Hypothalamus (tissue), 51 donors: Measurements from ENCODE around the gene OR6V1.
"Not testable (repeated sequence)": the region's sequence is repeated elsewhere in the genome, so short reads cannot be mapped to it uniquely, and the experiment has no call there.

ENCODE experiments used
- DNase-seq, 51 donors: peaks; one replicate each; lab custom pipeline; 2025; lab: John Stamatoyannopoulos, UW

Gene OR6V1

GRCh38 chr7:143042159-143042789, 9.9 kb upstream of the OR6V1 start:
- DNase-seq: no peak

DNA sequence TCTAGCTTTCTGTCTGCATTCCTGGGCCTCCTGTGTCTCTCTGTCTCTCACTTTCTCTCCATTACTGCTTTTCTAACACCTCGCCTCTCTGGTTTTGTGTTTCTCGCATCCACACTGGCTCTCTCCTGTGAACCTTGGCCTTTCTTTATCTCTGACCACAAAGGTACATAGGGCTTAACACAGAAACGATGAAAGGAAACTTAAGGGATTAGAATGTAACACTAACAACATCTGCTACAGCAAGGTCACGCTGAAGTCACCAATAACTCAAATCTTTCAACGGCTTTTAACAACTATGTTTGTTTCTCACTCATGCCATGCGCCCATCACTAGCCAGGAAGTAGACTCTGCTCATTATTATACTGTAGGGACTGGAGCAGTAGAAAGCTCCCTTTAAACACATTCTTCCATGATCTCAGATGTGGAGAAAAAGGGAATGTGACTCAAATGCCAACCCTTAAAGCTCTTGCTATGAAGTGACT, 9.3 kb upstream of the OR6V1 start:
- DNase-seq: no peak

GRCh38 chr7:143043391-143043790, 8.8 kb upstream of the OR6V1 start:
- no peak for DNase-seq

DNA sequence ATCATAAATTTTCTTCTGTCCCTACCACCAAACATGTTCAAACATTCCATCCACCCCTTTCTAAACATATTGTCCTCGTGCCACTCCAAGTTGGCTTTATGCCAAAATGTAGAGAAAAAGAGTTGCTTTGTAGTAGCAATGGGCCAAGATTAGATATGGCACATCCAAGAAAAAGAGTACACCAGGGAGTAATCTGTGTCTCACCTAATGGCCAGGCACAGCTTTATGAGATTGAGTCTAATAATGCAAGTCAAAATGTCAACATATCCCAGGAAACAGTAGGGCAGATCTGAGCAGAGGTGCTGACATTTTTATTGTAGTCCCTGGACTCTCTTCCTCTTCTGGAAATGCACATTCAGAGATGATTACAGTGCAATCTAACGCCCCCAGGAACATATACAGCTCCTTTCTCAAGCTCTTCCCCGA, 5.7 kb upstream of the OR6V1 start:
- no peak for DNase-seq

DNA sequence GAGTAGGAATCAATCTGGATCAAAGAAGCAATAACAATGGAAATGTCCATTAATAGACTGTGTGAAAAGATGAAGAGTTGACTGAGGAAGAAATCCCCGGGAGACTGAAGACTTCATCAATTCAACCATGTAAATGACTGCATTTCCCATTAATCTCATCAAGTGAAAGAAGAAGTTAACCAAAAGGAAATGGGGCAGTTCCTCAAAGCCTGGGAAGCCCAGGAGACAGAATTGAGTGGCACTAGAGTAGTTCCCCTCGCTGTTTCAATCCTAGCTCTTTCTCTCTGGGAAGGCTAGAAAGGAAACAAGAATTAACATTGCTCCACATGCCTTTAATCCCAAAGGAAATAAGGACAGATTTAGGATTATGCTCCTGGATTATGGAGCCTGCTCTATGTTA, 4.8 kb upstream of the OR6V1 start:
- DNase-seq: no peak

DNA sequence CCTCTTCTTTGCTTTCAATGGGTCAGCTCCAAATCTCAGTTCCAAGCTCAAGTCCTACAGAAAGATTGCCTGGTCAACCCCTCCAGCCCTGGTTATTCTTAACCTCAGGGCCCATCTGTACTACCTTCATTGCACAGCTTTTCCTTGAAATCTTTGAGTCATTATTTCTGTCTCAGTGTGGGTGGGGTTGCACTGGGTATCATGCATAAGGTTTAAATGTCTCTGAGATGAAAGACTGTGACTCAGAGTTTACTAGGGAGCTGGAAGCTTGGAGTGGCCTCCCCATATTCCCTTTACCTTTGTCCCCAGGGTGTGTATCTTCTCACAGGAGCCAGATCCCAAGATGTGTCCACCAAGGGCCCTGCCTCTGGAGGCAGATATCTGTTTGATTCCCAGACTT, 3.3 kb upstream of the OR6V1 start:
- no peak for DNase-seq

GRCh38 chr7:143049362-143049761, 2.8 kb upstream of the OR6V1 start:
- DNase-seq: no peak

DNA sequence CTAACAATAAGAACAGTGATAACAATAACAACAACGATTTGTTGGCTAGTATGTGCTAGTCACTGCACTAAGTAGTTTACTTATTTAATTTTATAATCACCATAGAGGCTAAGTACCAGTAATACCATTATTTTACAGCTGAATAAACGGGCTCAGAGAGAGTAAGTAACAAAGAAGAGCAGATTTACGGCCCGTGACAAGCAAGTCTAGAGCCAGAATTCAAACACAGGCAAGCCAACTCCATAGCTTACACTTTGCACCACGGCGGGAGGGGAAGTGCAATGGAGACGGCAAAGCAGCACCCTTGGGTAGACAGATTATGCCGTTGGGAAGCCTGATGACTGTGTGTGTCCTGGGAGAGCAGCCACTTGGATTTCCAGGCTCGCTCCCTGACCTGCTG, 1.2 kb upstream of the OR6V1 start:
- no peak for DNase-seq

- no peak for DNase-seq
These were observed 2.5 kb downstream of the OR6V1 start for GRCh38 chr7:143054621-143055020.

DNA sequence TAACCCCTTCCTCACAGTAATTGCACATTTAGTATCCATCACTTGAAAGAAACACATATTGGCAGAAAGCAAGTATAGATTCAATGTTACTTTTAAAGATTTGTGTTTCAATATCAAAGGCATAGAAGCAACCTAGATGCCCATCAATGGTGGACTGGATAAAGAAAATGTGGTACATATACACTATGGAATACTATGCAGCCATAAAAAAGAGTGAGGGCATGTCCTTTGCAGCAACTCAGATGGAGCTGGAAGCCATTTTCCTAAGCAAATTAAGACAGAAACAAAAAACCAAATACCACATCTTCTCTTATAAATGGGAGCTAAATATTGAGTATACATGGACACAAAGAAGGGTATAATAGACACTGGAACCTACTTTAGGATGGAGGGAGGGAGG, 3.6 kb downstream of the OR6V1 start:
- no peak for DNase-seq

- no peak for DNase-seq
These were observed 11.6 kb downstream of the OR6V1 start for GRCh38 chr7:143063741-143064140.

GRCh38 chr7:143068446-143068845, 16.3 kb downstream of the OR6V1 start:
- no peak for DNase-seq

DNA sequence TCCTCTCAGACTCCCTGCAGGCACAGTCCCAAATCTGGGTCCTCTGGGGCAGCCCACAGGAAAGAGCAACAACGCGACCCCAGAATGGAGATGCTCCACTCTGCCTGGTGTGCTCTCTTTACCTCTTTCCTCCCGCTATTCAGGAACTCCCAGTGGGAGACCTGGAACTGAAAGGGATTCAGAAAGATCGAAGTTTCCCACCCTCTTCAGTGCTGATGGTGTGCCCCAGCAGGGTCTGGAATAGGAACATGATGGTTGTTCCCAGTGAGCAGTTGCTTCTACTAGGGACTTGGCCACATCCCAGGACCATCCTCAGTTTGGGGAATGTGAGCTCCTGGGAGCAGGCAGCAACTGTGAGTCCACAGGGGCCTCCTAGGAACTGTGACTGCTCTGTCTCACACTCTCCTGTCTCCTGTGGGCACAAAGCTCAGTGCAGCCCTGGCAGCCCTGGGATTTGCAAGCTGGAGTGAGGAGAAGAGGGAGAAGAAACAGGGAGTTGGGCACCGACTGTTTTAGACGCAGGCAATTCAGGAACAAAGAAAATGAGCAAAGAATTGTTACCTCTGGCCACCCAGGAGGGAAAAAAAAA, 17.9 kb downstream of the OR6V1 start:
- DNase-seq: no peak

DNA sequence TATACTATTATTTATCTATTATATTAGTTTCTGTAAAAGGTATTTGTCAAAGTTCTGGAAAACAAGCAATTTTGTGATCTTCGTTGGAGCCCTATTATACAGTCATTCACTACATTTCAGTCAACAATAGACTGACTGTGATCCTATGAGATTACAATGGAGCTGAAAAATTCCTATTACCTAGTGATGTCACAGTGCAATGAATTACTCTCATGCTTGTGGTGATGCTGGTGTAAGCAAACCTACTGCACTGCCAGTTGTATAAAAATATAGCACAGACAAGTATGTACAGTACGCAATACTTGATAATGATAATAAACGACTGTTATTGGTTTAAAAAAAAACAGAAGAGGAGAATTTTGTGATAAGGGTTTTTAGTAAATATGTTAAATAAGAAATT, 21.4 kb downstream of the OR6V1 start:
- DNase-seq: no peak

- peak in 1 of 51 donors; percentile 4 for DNase-seq
These were observed 22.0 kb downstream of the OR6V1 start for GRCh38 chr7:143074141-143074540.

DNA sequence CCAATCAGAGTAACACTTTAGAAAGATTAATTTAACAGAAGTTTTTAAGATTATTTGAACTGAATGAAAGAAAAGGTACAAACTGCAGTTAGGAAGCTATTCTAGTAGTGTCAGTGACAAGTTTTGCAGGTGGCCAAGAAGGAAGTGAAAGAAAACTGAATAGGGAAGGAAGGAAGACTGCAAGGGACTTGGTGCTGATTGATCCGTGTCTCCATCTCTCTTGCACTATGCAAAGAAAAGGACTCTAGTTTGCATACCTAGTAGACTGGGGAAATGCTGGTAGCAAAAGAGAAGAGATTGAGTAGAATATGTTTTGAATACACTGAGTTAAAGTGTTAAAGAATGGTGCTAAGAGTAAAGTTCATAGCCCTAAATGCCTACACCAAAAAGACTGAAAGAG, 33.0 kb downstream of the OR6V1 start:
- no peak for DNase-seq

- not testable (repeated sequence) for DNase-seq
These were observed 33.5 kb downstream of the OR6V1 start for GRCh38 chr7:143085610-143086009.

DNA sequence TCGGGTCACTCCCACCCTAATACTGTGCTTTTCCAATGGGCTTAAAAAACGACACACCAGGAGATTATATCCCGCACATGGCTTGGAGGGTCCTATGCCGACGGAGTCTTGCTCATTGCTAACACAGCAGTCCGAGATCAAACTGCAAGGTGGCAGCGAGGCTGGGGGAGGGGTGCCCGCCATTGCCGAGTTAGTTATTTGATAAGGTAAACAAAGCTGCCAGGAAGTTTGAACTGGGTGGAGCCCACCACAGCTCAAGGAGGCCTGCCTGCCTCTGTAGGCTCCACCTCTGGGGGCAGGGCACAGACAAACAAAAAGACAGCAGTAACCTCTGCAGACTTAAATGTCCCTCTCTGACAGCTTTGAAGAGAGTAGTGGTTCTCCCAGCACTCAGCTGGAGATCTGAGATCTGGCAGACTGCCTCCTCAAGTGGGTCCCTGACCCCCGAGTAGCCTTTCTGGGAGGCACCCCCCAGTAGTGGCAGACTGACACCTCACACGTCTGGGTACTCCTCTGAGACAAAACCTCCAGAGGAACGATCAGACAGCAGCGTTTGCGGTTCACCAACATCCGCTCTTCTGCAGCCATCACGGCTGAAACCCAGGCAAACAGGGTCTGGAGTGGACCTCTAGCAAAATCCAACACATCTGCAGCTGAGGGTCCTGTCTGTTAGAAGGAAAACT, 36.5 kb downstream of the OR6V1 start:
- not testable (repeated sequence) for DNase-seq

- no peak for DNase-seq
These were observed 44.0 kb downstream of the OR6V1 start for GRCh38 chr7:143096146-143096545.

GRCh38 chr7:143099579-143099978, 47.4 kb downstream of the OR6V1 start:
- not testable (repeated sequence) for DNase-seq
